Muscle layer of duodenum (tissue), 2 donors: Measurements from ENCODE around the gene HIPK2.

Experiments used
- H3K27ac ChIP-seq: one replicate; pipeline ENCODE4 v1.7.0; 2013; ENCODE audit warnings: mild to moderate bottlenecking, low read length
- H3K27me3 ChIP-seq: one replicate; pipeline ENCODE4 v1.7.0; 2013; ENCODE audit warnings: low read depth, mild to moderate bottlenecking, control low read depth, low read length
- H3K36me3 ChIP-seq, 2 donors: one replicate each; pipeline ENCODE4 v1.7.0; 2013; ENCODE audit warnings: low read length in 2 of 2, control low read depth in 1 of 2, mild to moderate bottlenecking in 1 of 2; ENCODE audit not compliant: insufficient read depth in 2 of 2, control insufficient read depth in 1 of 2
- H3K4me1 ChIP-seq, 2 donors: one replicate each; pipeline ENCODE4 v1.7.0; 2013; ENCODE audit warnings: low read length in 2 of 2, mild to moderate bottlenecking in 2 of 2, control low read depth in 1 of 2, moderate library complexity in 1 of 2; ENCODE audit not compliant: insufficient read depth in 2 of 2, control insufficient read depth in 1 of 2
- H3K4me3 ChIP-seq, 2 donors: one replicate each; pipeline ENCODE4 v1.7.0; 2013; ENCODE audit warnings: low read length in 2 of 2, low read depth in 1 of 2, mild to moderate bottlenecking in 1 of 2
- H3K9me3 ChIP-seq, 2 donors: one replicate each; pipeline ENCODE4 v1.7.0; 2013; ENCODE audit warnings: low read length in 2 of 2, control low read depth in 1 of 2, mild to moderate bottlenecking in 1 of 2; ENCODE audit not compliant: control insufficient read depth in 1 of 2
- donor health status: healthy.

Gene HIPK2

GRCh38 chr7:139808846-139809442 is 31.1 kb upstream of the HIPK2 start:
- Histone ChIP-seq H3K9me3 (no peaks in the 10 kb centered on the region), H3K4me1 (no peaks in the 10 kb centered on the region), H3K27ac (no peak overlapping the region), H3K36me3 (no peaks in the 10 kb centered on the region), H3K4me3 (no peak overlapping the region), H3K27me3 (no peaks in the 10 kb centered on the region)

GRCh38 chr7:139808427-139808826 is 30.6 kb upstream of the HIPK2 start:
- no peak overlapping the region for H3K4me3 ChIP-seq
- H3K27ac ChIP-seq: no peak overlapping the region
- H3K27me3 ChIP-seq: no peaks in the 10 kb centered on the region
- no peaks in the 10 kb centered on the region for H3K4me1 ChIP-seq
- H3K9me3 ChIP-seq: no peaks in the 10 kb centered on the region
- H3K36me3 ChIP-seq: no peaks in the 10 kb centered on the region

GRCh38 chr7:139807009-139807408 is 29.2 kb upstream of the HIPK2 start:
- no peaks in the 10 kb centered on the region for H3K36me3 ChIP-seq
- H3K4me1 ChIP-seq: no peaks in the 10 kb centered on the region
- H3K27me3 ChIP-seq: no peaks in the 10 kb centered on the region
- no peak overlapping the region for H3K4me3 ChIP-seq
- no peaks in the 10 kb centered on the region for H3K9me3 ChIP-seq
- H3K27ac ChIP-seq: no peak overlapping the region

GRCh38 chr7:139804571-139804970 is 26.8 kb upstream of the HIPK2 start:
- H3K27ac ChIP-seq: no peak overlapping the region
- peaks cover 0 to 3% of the 10 kb centered on the region in 2 donors for H3K9me3 ChIP-seq
- H3K27me3 ChIP-seq: no peaks in the 10 kb centered on the region
- no peak overlapping the region for H3K4me3 ChIP-seq
- no peaks in the 10 kb centered on the region for H3K36me3 ChIP-seq
- no peaks in the 10 kb centered on the region for H3K4me1 ChIP-seq

GRCh38 chr7:139799586-139799985 is 21.8 kb upstream of the HIPK2 start:
- H3K27ac ChIP-seq: no peak overlapping the region

GRCh38 chr7:139798892-139799291 is 21.1 kb upstream of the HIPK2 start:
- Histone ChIP-seq H3K27me3 (no peaks in the 10 kb centered on the region), H3K4me3 (no peak overlapping the region), H3K4me1 (peaks cover 0 to 5% of the 10 kb centered on the region in 2 donors), H3K27ac (no peak overlapping the region), H3K9me3 (peaks cover 0 to 3% of the 10 kb centered on the region in 2 donors), H3K36me3 (no peaks in the 10 kb centered on the region)

More at GRCh38 chr7:139799586-139799985, 21.8 kb upstream of the HIPK2 start:
- Histone ChIP-seq H3K9me3 (peaks cover 0 to 3% of the 10 kb centered on the region in 2 donors), H3K4me1 (peaks cover 0 to 5% of the 10 kb centered on the region in 2 donors), H3K36me3 (no peaks in the 10 kb centered on the region), H3K27me3 (no peaks in the 10 kb centered on the region), H3K4me3 (no peak overlapping the region)

- H3K9me3 ChIP-seq: peaks cover 0 to 3% of the 10 kb centered on the region in 2 donors
- H3K36me3 ChIP-seq: no peaks in the 10 kb centered on the region
- H3K27me3 ChIP-seq: no peaks in the 10 kb centered on the region
- no peak overlapping the region for H3K4me3 ChIP-seq
- H3K4me1 ChIP-seq: peaks cover 0 to 5% of the 10 kb centered on the region in 2 donors
- H3K27ac ChIP-seq: no peak overlapping the region
Observed at GRCh38 chr7:139798221-139798620, 20.4 kb upstream of the HIPK2 start.

GRCh38 chr7:139797607-139798006 is 19.8 kb upstream of the HIPK2 start:
- peaks cover 0 to 5% of the 10 kb centered on the region in 2 donors for H3K4me1 ChIP-seq
- no peak overlapping the region for H3K4me3 ChIP-seq
- no peaks in the 10 kb centered on the region for H3K27me3 ChIP-seq
- H3K36me3 ChIP-seq: no peaks in the 10 kb centered on the region
- no peak overlapping the region for H3K27ac ChIP-seq
- peaks cover 0 to 3% of the 10 kb centered on the region in 2 donors for H3K9me3 ChIP-seq

GRCh38 chr7:139791316-139791715 is 13.5 kb upstream of the HIPK2 start:
- Histone ChIP-seq H3K4me1 (no peaks in the 10 kb centered on the region), H3K27me3 (no peaks in the 10 kb centered on the region), H3K27ac (no peak overlapping the region), H3K9me3 (no peaks in the 10 kb centered on the region), H3K4me3 (no peak overlapping the region), H3K36me3 (no peaks in the 10 kb centered on the region)

GRCh38 chr7:139784648-139785047 is 6.8 kb upstream of the HIPK2 start:
- peaks cover 0 to 8% of the 10 kb centered on the region in 2 donors for H3K4me1 ChIP-seq
- no peak overlapping the region for H3K27ac ChIP-seq
- no peaks in the 10 kb centered on the region for H3K36me3 ChIP-seq
- no peak overlapping the region for H3K4me3 ChIP-seq
- H3K9me3 ChIP-seq: no peaks in the 10 kb centered on the region
- no peaks in the 10 kb centered on the region for H3K27me3 ChIP-seq

- Histone ChIP-seq H3K4me3 (no peak overlapping the region), H3K4me1 (peaks cover 2 to 8% of the 10 kb centered on the region in 2 donors), H3K27ac (no peak overlapping the region), H3K9me3 (no peaks in the 10 kb centered on the region), H3K27me3 (no peaks in the 10 kb centered on the region), H3K36me3 (no peaks in the 10 kb centered on the region)
Observed at GRCh38 chr7:139783647-139784385, 6.0 kb upstream of the HIPK2 start.
